22Rv1 (cell line): ENCODE measurements around the gene SLC25A11.

Experiments
- ZFX ChIP-seq: fragments of 450-650 bp; IDR thresholded peaks from 2 replicates; pipeline ENCODE4 v1.6.1; 2017; ENCODE audit warnings: antibody characterized with exemption, borderline replicate concordance
- TF ChIP-seq, protein P1 (sequence below): fragments of 450-650 bp; IDR thresholded peaks from 2 replicates; pipeline ENCODE4 v1.5.1; 2017; ENCODE audit warnings: mild to moderate bottlenecking

DNA sequence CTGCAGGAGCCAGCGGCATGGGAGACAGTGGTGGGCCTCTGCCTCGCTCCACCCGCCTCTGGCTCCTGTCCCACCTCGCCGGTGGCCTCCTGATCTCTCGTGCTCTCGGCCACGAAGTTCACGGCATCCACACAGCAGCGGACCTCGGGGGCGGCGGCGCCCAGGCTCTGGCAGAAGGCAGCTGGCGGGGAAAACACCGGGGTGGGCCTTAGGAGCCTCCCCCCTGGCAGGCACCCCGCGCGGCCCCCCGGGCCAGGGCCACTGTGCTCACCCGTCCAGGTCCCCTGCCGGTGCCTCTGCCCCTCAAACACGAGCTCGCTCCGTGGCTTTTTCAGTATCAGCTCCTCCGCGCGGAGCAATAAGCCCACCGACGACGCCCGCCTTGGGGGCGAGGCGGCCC is 40.9 kb downstream of the SLC25A11 start:
- TF ChIP-seq, protein P1, sequence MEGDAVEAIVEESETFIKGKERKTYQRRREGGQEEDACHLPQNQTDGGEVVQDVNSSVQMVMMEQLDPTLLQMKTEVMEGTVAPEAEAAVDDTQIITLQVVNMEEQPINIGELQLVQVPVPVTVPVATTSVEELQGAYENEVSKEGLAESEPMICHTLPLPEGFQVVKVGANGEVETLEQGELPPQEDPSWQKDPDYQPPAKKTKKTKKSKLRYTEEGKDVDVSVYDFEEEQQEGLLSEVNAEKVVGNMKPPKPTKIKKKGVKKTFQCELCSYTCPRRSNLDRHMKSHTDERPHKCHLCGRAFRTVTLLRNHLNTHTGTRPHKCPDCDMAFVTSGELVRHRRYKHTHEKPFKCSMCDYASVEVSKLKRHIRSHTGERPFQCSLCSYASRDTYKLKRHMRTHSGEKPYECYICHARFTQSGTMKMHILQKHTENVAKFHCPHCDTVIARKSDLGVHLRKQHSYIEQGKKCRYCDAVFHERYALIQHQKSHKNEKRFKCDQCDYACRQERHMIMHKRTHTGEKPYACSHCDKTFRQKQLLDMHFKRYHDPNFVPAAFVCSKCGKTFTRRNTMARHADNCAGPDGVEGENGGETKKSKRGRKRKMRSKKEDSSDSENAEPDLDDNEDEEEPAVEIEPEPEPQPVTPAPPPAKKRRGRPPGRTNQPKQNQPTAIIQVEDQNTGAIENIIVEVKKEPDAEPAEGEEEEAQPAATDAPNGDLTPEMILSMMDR: no peak
- no peak for TF ChIP-seq ZFX
